GM12892 (cell line): ENCODE measurements around the gene FUS.

Experiments
- DNase-seq: peaks from one replicate; pipeline ENCODE4 v3.0.0; 2011; ENCODE audit not compliant: insufficient read length
- FAIRE-seq: peaks from 2 replicates; lab custom pipeline; 2011; peaks lifted over from hg19 to GRCh38; lab: Jason Lieb, UNC
- POLR2A ChIP-seq: IDR thresholded peaks from 2 replicates; pipeline ENCODE4 v1.6.1; 2011; ENCODE audit warnings: low read depth, low read length, control low read depth
- POLR2AphosphoS5 ChIP-seq: IDR thresholded peaks from 2 replicates; pipeline ENCODE4 v1.6.1; 2011; ENCODE audit warnings: low read depth, low read length, control low read depth
- TAF1 ChIP-seq: IDR thresholded peaks from 2 replicates; pipeline ENCODE4 v1.6.1; 2011; ENCODE audit warnings: low read depth, mild to moderate bottlenecking, control low read depth, low read length, borderline replicate concordance

FUS gene

GRCh38 chr16:31216422-31217135 lies 36.6 kb downstream of the FUS start, which contains the start of gene PYDC1:
Gene PYDC1 (minus strand): TSS chr16:31217135. CDS start chr16:31217028, 107 bp downstream.
- DNase-seq (no peak), FAIRE-seq (no peak)
- TF ChIP-seq TAF1 (no peak), POLR2AphosphoS5 (no peak), POLR2A (no peak)

DNA sequence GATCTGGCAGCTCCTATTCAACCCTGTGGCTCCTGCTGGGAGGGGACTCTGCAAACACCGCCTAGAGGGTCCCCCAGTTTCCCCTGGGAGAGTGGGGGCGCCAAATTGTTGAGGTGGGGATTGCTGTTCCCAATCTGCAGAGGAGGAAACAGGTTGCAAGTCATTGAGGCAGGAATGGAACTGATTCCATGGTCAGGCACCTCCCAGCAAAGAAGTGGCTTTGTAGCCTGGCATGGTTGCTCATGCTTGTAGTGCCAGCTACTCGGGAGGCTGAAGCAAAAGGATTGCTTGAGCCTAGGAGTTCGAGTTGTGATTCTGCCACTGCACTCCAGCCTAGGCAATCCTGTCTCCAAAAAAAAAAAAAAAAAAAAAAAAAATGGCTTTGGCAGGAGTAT lies 37.2 kb downstream of the FUS start:
- TF ChIP-seq TAF1 (no peak), POLR2A (no peak), POLR2AphosphoS5 (no peak)
- FAIRE-seq: no peak
- no peak for DNase-seq

DNA sequence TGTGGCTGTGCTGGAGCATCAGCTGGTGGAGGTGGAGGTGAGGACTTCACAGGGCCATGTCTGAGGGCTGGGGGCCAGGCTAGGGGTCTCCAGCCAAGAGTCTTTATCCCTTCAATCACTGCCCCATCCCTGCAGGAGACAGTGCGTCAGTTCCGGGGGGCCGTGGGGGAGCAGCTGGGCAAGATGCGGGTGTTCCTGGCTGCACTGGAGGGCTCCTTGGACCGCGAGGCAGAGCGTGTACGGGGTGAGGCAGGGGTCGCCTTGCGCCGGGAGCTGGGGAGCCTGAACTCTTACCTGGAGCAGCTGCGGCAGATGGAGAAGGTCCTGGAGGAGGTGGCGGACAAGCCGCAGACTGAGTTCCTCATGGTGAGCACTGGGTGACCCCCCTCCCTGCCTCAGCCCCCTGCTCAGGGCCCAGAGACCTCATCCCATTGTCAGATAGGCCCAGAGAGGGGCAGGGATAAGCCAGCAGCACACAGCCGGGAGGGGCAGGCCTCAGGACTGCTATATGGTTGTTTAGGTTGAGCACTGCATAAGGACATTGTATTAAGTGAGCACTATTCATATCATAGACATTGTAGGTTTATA lies 39.3 kb downstream of the FUS start:
- DNase-seq (no peak), FAIRE-seq (no peak)

GRCh38 chr16:31221357-31222160 lies 41.6 kb downstream of the FUS start:
- TF ChIP-seq POLR2AphosphoS5 (no peak), TAF1 (no peak), POLR2A (no peak)
- no peak for FAIRE-seq
- no peak for DNase-seq

More for the DNA sequence above, 39.3 kb downstream of the FUS start:
- no peak for TF ChIP-seq TAF1
- TF ChIP-seq POLR2AphosphoS5: no peak
- no peak for TF ChIP-seq POLR2A

GRCh38 chr16:31223044-31223443 lies 43.1 kb downstream of the FUS start:
- FAIRE-seq (no peak), DNase-seq (no peak)
- no peak for TF ChIP-seq POLR2A
- no peak for TF ChIP-seq POLR2AphosphoS5
- TF ChIP-seq TAF1: no peak

GRCh38 chr16:31224092-31224955 lies 44.4 kb downstream of the FUS start:
- FAIRE-seq (no peak), DNase-seq (no peak)
- no peak for TF ChIP-seq POLR2A
- TF ChIP-seq TAF1: no peak
- no peak for TF ChIP-seq POLR2AphosphoS5

- TF ChIP-seq POLR2A (no peak), POLR2AphosphoS5 (no peak), TAF1 (no peak)
- DNase-seq: no peak
- FAIRE-seq: no peak
Measured at GRCh38 chr16:31225193-31225592, 45.3 kb downstream of the FUS start.

DNA sequence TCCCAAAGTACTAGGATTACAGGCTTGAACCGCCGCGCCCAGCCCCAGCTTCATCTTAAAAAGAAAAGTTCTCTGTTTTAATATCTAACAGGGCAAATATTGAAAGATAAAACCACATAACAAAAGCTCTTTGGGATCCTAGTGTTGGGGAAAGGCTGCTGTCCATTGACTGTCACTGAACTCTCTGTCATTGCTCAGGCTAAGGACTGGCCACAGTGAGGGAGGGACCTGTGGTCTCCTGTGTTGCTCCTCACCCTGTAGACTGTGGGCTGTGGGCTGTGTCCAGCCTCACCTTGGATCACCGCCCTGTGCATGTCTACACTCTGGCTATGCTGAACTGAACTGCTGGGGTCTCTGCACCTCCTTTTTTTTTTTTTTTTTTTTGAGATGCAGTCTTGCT lies 48.3 kb downstream of the FUS start:
- no peak for TF ChIP-seq TAF1
- no peak for TF ChIP-seq POLR2A
- no peak for TF ChIP-seq POLR2AphosphoS5
- no peak for FAIRE-seq

DNA sequence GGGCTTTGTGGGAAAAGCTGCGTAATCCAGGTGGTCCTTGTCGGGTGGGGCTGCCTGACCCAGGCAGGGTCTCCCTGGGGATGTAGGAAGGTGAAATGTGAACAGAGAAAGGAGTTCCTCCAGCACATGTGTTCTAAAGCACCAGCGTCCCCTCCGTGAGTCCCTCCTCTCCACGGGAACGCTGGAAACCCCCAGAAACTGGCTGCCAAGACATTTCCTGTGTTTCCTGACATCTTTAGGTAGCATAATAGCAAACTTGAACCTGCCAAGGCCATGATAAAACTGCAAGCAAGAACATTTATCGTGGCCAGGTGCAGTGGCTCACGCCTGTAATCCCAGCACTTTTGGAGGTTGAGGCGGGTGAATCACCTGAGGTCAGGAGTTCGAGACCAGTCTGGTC lies 49.6 kb downstream of the FUS start:
- FAIRE-seq (no peak), DNase-seq (no peak)
- TF ChIP-seq TAF1 (no peak), POLR2AphosphoS5 (no peak), POLR2A (no peak)

More for the DNA sequence above, 48.3 kb downstream of the FUS start:
- DNase-seq: no peak

- TF ChIP-seq POLR2A (no peak), POLR2AphosphoS5 (no peak), TAF1 (no peak)
- DNase-seq: no peak
- no peak for FAIRE-seq
Measured at GRCh38 chr16:31238041-31238440, 58.1 kb downstream of the FUS start.
